Astrocyte (in vitro differentiated cells and primary cell): Measurements from ENCODE around the gene EPHB1. TPM values are rescaled to one million over a fixed set of nuclear protein-coding genes. Genes with fewer than 3 reads are reported as not detected.

ENCODE experiments used
- DNase-seq: peaks from one replicate; pipeline ENCODE4 v3.0.0-alpha.2; 2010; ENCODE audit warnings: low read depth
- FAIRE-seq: peaks from 2 replicates; lab custom pipeline; 2011; peaks lifted over from hg19 to GRCh38; lab: Jason Lieb, UNC
- H2AFZ ChIP-seq: 2 replicates; pipeline ENCODE4 v1.6.0; 2012; ENCODE audit warnings: low read depth, low read length, inconsistent platforms
- H3K27ac ChIP-seq: 2 replicates; pipeline ENCODE4 v1.5.1; 2011; ENCODE audit warnings: low read depth, low read length, inconsistent platforms
- H3K27me3 ChIP-seq: 2 replicates; pipeline ENCODE4 v1.6.0; 2011; ENCODE audit warnings: low read length, inconsistent platforms; ENCODE audit not compliant: insufficient read depth
- H3K36me3 ChIP-seq: 2 replicates; pipeline ENCODE4 v1.5.1; 2011; ENCODE audit warnings: low read length, inconsistent platforms; ENCODE audit not compliant: insufficient read depth
- H3K4me1 ChIP-seq: 2 replicates; pipeline ENCODE4 v1.5.1; 2011; ENCODE audit warnings: low read length, inconsistent platforms; ENCODE audit not compliant: insufficient read depth
- H3K4me2 ChIP-seq: 2 replicates; pipeline ENCODE4 v1.6.0; 2012; ENCODE audit warnings: low read length, inconsistent platforms
- H3K4me3 ChIP-seq: 2 replicates; pipeline ENCODE4 v1.5.1; 2011; ENCODE audit warnings: low read depth, mild to moderate bottlenecking, low read length, inconsistent platforms; ENCODE audit not compliant: insufficient read depth
- H3K79me2 ChIP-seq: 2 replicates; pipeline ENCODE4 v1.6.0; 2012; ENCODE audit warnings: mild to moderate bottlenecking, low read length, inconsistent platforms; ENCODE audit not compliant: insufficient read depth
- H3K9ac ChIP-seq: 2 replicates; pipeline ENCODE4 v1.6.0; 2012; ENCODE audit warnings: mild to moderate bottlenecking, low read length, inconsistent platforms
- H3K9me3 ChIP-seq: 2 replicates; pipeline ENCODE4 v1.5.1; 2012; ENCODE audit warnings: low read depth, mild to moderate bottlenecking, low read length, inconsistent platforms; ENCODE audit not compliant: insufficient read depth
- H4K20me1 ChIP-seq: 2 replicates; pipeline ENCODE4 v1.6.0; 2012; ENCODE audit warnings: low read length, inconsistent platforms; ENCODE audit not compliant: insufficient read depth
- H3K27ac Mint-ChIP-seq: one replicate; pipeline ENCODE4 v1.8.0; 2021; ENCODE audit warnings: mild to moderate bottlenecking, mixed read lengths; ENCODE audit not compliant: unreplicated experiment
- H3K27me3 Mint-ChIP-seq: one replicate; pipeline ENCODE4 v1.8.0; 2021; ENCODE audit warnings: low read depth, mixed read lengths; ENCODE audit not compliant: unreplicated experiment
- H3K36me3 Mint-ChIP-seq: one replicate; pipeline ENCODE4 v1.8.0; 2021; ENCODE audit warnings: low read depth, mixed read lengths; ENCODE audit not compliant: unreplicated experiment
- H3K4me1 Mint-ChIP-seq: one replicate; pipeline ENCODE4 v1.8.0; 2021; ENCODE audit warnings: low read depth, mixed read lengths; ENCODE audit not compliant: unreplicated experiment
- H3K4me3 Mint-ChIP-seq: one replicate; pipeline ENCODE4 v1.8.0; 2021; ENCODE audit warnings: mild to moderate bottlenecking, moderate library complexity, mixed read lengths; ENCODE audit not compliant: unreplicated experiment
- H3K9me3 Mint-ChIP-seq: one replicate; pipeline ENCODE4 v1.8.0; 2021; ENCODE audit warnings: mild to moderate bottlenecking, mixed read lengths; ENCODE audit not compliant: unreplicated experiment
- EZH2 ChIP-seq: IDR thresholded peaks from 2 replicates; pipeline ENCODE4 v1.6.1; 2012; ENCODE audit warnings: mild to moderate bottlenecking, low read length, inconsistent platforms; ENCODE audit not compliant: insufficient read depth
- total RNA-seq: library from RNA; stranded (reverse); gene quantifications from 2 replicates; pipeline ENCODE4 v1.2.1, GENCODE V29; 2021
- TF ChIP-seq, protein P1 (sequence below): IDR thresholded peaks from 2 replicates; pipeline ENCODE4 v1.5.1; 2011; ENCODE audit warnings: low read depth, mild to moderate bottlenecking, inconsistent platforms, low read length, moderate library complexity; ENCODE audit not compliant: insufficient read depth

Gene EPHB1
- total RNA-seq, 1 donor from 2014 or later, result 4.1 TPM

DNA sequence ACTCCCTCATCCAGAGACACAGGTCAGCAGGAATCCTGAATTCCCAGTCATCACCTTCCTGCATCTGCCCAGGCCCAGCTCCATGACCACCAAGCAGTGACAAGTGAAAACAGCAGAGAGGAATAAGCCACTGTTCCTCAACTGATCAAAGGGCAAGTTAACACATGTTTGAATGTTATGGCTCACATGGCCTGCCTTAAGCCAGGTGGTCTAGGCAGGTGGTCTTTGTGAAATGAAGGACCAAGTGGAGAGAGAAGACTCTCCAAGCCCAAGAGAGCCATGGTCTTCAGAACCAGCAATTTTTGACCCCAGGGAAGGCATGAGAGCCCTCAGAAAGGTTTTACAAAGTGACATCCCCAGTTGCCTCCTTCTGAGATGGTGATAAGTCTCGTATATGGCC, 161.8 kb downstream of the EPHB1 start:
- no peak overlapping the region for H2AFZ ChIP-seq
- H3K79me2 ChIP-seq, result no peaks in the 10 kb centered on the region
- no peaks in the 10 kb centered on the region for H4K20me1 ChIP-seq
- H3K27ac ChIP-seq, result no peak overlapping the region
- H3K36me3 Mint-ChIP-seq, result no peaks in the 10 kb centered on the region
- H3K9me3 ChIP-seq, result no peaks in the 10 kb centered on the region
- no peak for TF ChIP-seq EZH2
- TF ChIP-seq, protein P1, sequence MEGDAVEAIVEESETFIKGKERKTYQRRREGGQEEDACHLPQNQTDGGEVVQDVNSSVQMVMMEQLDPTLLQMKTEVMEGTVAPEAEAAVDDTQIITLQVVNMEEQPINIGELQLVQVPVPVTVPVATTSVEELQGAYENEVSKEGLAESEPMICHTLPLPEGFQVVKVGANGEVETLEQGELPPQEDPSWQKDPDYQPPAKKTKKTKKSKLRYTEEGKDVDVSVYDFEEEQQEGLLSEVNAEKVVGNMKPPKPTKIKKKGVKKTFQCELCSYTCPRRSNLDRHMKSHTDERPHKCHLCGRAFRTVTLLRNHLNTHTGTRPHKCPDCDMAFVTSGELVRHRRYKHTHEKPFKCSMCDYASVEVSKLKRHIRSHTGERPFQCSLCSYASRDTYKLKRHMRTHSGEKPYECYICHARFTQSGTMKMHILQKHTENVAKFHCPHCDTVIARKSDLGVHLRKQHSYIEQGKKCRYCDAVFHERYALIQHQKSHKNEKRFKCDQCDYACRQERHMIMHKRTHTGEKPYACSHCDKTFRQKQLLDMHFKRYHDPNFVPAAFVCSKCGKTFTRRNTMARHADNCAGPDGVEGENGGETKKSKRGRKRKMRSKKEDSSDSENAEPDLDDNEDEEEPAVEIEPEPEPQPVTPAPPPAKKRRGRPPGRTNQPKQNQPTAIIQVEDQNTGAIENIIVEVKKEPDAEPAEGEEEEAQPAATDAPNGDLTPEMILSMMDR, result no peak
- H3K27ac Mint-ChIP-seq, result no peak overlapping the region
- H3K4me1 ChIP-seq, result no peaks in the 10 kb centered on the region
- DNase-seq (no peak), FAIRE-seq (no peak)
- H3K27me3 Mint-ChIP-seq, result peaks cover 15% of the 10 kb centered on the region
- no peak overlapping the region for H3K9ac ChIP-seq
- no peak overlapping the region for H3K4me2 ChIP-seq
- H3K27me3 ChIP-seq, result no peaks in the 10 kb centered on the region
- H3K4me1 Mint-ChIP-seq, result no peaks in the 10 kb centered on the region
- no peak overlapping the region for H3K4me3 Mint-ChIP-seq
- no peak overlapping the region for H3K4me3 ChIP-seq
- H3K9me3 Mint-ChIP-seq, result peaks cover 2% of the 10 kb centered on the region
- no peaks in the 10 kb centered on the region for H3K36me3 ChIP-seq

DNA sequence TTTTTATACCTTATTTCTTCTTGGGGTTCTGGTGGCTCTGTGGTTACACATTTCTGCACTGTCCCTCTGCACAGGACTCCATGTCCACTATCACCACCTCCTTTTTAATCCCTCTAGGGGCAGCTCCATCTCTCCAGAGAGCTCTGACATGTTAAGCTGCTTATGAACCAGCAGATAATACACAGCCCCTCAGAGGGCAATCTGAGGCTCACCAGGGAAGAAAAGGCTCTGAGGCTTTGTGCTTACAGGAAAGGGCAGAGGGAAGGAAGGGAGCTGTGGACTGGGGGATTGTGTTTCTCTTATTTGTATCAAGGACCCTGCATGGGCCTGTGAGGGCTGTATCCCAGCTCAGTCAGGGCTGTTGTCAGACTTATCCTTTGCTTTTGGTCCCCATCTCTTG, 164.5 kb downstream of the EPHB1 start:
- no peaks in the 10 kb centered on the region for H3K36me3 Mint-ChIP-seq
- FAIRE-seq, result no peak
- no peak overlapping the region for H3K27ac ChIP-seq

DNA sequence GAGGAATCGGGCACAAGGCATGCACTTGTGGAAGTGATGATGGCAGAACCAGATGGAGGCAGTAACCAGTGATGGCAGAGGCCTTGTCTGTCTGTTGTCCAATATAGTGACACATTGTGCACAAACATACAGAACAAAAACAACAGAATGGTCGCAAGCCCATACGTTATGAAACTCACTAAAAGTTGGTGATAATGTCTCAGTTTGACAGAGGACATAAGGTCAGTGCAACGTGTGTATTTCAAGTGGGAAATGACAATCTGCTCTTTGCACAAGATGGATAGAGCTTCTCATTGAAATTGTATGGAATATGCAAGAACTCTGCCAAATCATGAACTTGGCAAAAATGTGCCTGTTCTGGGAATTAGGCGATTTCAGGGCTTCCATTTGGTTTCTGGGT, 169.2 kb downstream of the EPHB1 start:
- no peaks in the 10 kb centered on the region for H3K4me1 ChIP-seq
- H3K9me3 ChIP-seq, result no peaks in the 10 kb centered on the region
- DNase-seq (no peak), FAIRE-seq (no peak)
- H3K4me1 Mint-ChIP-seq, result no peaks in the 10 kb centered on the region
- no peaks in the 10 kb centered on the region for H3K9me3 Mint-ChIP-seq
- H3K9ac ChIP-seq, result no peak overlapping the region
- H3K27ac Mint-ChIP-seq, result no peak overlapping the region
- no peak overlapping the region for H3K4me3 Mint-ChIP-seq
- no peaks in the 10 kb centered on the region for H3K36me3 Mint-ChIP-seq
- no peaks in the 10 kb centered on the region for H3K79me2 ChIP-seq
- TF ChIP-seq, protein P1, result no peak
- no peak for TF ChIP-seq EZH2
- no peak overlapping the region for H3K27ac ChIP-seq
- H3K27me3 ChIP-seq, result no peaks in the 10 kb centered on the region
- H4K20me1 ChIP-seq, result no peaks in the 10 kb centered on the region
- no peaks in the 10 kb centered on the region for H3K36me3 ChIP-seq
- H3K4me2 ChIP-seq, result no peak overlapping the region
- H2AFZ ChIP-seq, result no peak overlapping the region
- H3K4me3 ChIP-seq, result no peak overlapping the region
- no peaks in the 10 kb centered on the region for H3K27me3 Mint-ChIP-seq

More for the DNA sequence above, 164.5 kb downstream of the EPHB1 start:
- Mint-ChIP-seq H3K27ac (no peak overlapping the region), H3K9me3 (no peaks in the 10 kb centered on the region), H3K4me1 (no peaks in the 10 kb centered on the region), H3K27me3 (peaks cover 11% of the 10 kb centered on the region), H3K4me3 (no peak overlapping the region)
- Histone ChIP-seq H3K4me3 (no peak overlapping the region), H3K4me2 (no peak overlapping the region), H3K9me3 (no peaks in the 10 kb centered on the region), H3K4me1 (no peaks in the 10 kb centered on the region), H3K27me3 (no peaks in the 10 kb centered on the region), H3K9ac (no peak overlapping the region), H2AFZ (no peak overlapping the region), H3K36me3 (no peaks in the 10 kb centered on the region), H4K20me1 (no peaks in the 10 kb centered on the region), H3K79me2 (no peaks in the 10 kb centered on the region)
- no peak for DNase-seq
- TF ChIP-seq, protein P1, result no peak
- TF ChIP-seq EZH2, result no peak
